ENCODE measurements around the gene RAB11A.

Gene RAB11A

DNA sequence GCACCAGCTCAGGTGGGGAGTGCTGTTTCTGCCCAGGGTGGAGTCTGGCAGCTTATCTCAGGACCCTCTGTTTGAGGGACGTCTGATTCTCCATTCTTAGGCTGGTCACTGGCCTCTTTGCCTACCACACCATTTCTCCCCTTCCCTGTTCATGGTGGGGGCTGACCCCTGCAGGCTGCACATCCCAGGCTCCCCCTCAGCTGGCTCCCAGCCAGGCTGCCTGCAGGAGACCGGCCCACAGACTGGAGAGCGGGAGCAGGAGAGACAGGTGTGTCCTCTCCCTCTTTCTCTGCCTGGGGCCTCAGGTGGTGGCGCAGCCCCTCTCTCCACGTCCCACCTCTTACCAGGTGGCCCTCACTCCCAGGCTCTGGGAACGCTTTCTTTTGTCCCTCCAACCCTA lies 60.8 kb downstream of the RAB11A start:
- TF ChIP-seq, protein P1, sequence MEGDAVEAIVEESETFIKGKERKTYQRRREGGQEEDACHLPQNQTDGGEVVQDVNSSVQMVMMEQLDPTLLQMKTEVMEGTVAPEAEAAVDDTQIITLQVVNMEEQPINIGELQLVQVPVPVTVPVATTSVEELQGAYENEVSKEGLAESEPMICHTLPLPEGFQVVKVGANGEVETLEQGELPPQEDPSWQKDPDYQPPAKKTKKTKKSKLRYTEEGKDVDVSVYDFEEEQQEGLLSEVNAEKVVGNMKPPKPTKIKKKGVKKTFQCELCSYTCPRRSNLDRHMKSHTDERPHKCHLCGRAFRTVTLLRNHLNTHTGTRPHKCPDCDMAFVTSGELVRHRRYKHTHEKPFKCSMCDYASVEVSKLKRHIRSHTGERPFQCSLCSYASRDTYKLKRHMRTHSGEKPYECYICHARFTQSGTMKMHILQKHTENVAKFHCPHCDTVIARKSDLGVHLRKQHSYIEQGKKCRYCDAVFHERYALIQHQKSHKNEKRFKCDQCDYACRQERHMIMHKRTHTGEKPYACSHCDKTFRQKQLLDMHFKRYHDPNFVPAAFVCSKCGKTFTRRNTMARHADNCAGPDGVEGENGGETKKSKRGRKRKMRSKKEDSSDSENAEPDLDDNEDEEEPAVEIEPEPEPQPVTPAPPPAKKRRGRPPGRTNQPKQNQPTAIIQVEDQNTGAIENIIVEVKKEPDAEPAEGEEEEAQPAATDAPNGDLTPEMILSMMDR (IDR thresholded peaks at IDR 0.05; ENCODE audit: extremely low read depth, missing control alignments) = no peak
- DNase-seq (ENCODE audit: low spot score) = no peak

DNA sequence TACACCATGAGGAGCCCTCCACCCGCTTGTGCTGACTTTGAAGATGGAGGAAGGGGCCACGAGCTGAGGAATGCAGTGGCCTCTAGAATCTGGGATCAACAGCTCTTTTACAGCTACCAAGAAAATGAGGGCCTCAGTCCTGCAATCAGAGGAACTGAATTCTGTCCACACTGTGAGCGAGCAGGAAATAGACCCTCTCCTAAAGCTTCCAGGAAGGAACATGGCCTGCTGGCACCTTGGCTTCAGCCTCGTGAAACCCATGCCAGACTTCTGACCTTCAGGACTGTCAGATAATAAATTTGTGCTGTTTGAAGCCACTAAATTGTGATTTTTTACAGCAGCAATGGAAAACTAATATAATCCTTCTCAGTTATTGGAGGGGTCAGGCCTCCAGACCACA lies 61.9 kb downstream of the RAB11A start:
- TF ChIP-seq, protein P1 (IDR thresholded peaks at IDR 0.05; ENCODE audit: extremely low read depth, missing control alignments) = no peak
- DNase-seq (ENCODE audit: low spot score) = no peak

DNA sequence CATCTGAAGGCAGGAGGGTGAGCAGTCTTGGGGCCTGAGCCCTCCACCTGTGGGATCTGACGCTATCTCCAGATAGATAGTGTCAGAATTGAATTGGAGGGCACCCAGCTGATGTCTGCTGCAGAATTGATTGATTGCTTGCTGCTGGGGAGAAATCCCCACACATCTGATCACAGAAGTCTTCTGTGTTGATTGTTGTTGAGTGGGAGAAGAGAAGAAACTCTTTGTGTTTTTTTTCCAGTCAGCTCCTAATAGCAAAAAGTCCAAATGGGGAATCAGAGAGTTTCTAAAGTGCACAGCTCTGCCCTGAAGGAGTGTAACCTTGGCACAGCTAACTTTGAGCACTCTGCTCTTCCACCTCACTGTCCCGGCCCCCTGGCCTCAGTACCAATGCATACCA lies 66.1 kb downstream of the RAB11A start:
- TF ChIP-seq, protein P1 (IDR thresholded peaks at IDR 0.05; ENCODE audit: extremely low read depth, missing control alignments) = no peak
- DNase-seq (ENCODE audit: low spot score) = no peak

DNA sequence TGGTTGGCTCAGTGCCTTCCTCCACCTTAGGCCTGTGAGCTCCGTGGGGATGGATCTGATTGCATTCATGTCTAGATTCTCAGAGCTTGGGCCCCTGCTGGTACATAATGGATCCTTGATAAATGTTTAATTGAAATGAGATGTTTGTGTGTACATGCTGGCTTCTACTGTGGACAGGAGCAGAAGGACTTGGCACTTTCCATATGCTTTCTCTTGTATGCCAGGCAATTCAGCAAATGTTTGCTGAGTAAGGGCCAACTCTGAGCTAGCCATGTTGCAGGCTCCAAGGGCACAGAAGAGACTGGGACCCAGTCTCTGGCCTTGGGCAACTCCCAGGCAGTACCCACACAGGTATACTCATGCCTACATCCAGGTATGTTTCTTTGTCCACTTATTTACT lies 67.0 kb downstream of the RAB11A start:
- TF ChIP-seq, protein P1 (IDR thresholded peaks at IDR 0.05; ENCODE audit: extremely low read depth, missing control alignments) = no peak
- DNase-seq (ENCODE audit: low spot score) = no peak

DNA sequence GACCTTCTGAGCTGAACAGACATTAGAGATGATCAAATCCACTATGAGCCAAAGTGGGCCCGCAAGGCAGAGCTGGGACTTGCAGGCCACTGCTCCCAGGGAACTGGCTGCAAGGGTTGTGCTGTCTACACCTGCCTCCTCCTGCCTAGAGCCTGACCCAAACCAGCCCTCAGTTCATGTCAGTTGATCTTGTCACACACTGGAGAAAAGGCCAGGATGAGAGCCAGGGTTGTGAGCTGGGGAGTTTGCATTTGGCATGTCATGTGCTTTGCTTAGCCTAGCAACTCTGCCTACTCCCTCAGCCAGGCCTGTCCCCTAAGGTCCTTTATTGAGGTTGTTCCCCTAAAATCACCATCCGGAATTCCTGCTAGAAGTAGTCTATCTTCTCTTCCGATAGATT lies 67.8 kb downstream of the RAB11A start:
- DNase-seq (ENCODE audit: low spot score) = no peak
- TF ChIP-seq, protein P1 (IDR thresholded peaks at IDR 0.05; ENCODE audit: extremely low read depth, missing control alignments) = no peak

DNA sequence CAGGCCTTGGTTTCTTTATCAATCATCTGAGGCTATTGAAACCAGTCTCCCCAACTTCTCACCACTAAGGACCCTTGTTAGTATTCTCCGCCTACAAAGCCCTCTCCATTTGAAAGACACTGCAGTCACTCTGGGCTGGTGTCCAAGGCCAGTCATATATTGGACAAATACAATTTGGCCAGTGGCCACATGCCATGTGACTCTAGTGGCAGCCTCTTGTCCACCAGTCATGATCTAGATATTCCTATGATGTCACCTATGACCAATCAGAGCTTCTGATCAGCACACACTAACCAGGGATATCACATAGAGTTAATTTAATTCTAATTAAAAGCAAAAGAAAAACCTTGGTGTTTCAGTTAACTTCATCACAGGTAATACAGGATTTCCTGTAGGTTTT lies 68.2 kb downstream of the RAB11A start:
- TF ChIP-seq, protein P1 (IDR thresholded peaks at IDR 0.05; ENCODE audit: extremely low read depth, missing control alignments) = no peak
- DNase-seq (ENCODE audit: low spot score) = no peak

DNA sequence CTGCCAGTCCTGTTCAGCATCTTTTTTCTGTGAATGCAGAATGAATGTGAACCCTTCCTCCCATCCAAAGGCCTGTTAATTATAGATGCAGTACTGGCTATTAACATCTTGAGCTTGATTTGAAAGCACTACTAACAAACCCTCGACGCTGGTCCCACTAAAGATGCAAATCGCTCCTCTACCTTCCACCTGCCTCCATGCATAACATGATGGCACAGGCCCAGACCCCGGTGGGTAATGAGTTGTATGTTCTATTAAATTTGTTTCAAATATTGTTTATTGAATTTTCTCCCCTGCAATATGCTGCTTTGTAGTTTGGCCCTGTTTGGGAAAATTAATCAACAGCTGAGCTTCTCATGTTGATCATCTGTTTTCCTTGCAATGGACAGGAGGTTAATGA lies 69.3 kb downstream of the RAB11A start:
- DNase-seq (ENCODE audit: low spot score) = no peak
- TF ChIP-seq, protein P1 (IDR thresholded peaks at IDR 0.05; ENCODE audit: extremely low read depth, missing control alignments) = no peak
